Measurements from ENCODE around the gene GRIK4.

DNA sequence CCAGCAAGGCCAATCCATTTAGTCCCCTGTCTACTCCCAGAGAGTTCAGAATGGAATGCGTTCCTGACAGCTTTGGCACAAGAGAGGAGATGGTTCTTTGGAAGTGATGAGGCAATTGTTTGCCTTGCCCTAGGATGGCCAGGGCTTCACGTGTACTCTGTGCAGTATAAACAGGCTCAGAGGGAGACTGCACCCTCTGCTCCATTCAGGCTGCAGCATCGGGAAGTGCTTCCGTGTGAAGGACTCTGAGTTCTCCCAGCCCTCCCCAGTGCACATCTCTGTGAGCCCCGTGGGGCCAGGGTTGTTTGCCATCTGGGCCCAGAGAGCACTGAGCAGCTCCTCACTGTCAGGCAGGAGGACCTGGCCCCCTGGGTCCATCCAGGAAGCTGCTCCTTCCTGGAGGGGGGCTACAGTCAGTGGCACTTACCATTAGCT lies 297.1 kb downstream of the GRIK4 start:
- TF ChIP-seq, protein P1, sequence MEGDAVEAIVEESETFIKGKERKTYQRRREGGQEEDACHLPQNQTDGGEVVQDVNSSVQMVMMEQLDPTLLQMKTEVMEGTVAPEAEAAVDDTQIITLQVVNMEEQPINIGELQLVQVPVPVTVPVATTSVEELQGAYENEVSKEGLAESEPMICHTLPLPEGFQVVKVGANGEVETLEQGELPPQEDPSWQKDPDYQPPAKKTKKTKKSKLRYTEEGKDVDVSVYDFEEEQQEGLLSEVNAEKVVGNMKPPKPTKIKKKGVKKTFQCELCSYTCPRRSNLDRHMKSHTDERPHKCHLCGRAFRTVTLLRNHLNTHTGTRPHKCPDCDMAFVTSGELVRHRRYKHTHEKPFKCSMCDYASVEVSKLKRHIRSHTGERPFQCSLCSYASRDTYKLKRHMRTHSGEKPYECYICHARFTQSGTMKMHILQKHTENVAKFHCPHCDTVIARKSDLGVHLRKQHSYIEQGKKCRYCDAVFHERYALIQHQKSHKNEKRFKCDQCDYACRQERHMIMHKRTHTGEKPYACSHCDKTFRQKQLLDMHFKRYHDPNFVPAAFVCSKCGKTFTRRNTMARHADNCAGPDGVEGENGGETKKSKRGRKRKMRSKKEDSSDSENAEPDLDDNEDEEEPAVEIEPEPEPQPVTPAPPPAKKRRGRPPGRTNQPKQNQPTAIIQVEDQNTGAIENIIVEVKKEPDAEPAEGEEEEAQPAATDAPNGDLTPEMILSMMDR (IDR thresholded peaks at IDR 0.05; ENCODE audit: low read length), result no peak
- no peak for TF ChIP-seq EZH2 (IDR thresholded peaks at IDR 0.05; ENCODE audit: borderline replicate concordance, low read length)

Measured in OCI-LY1 (cell line).